H9 (cell line): Measurements from ENCODE around the gene DOCK9. TPM values are rescaled to one million over a fixed set of nuclear protein-coding genes. Genes with fewer than 3 reads are reported as not detected.

Experiments used
- DNase-seq: peaks from one replicate; pipeline ENCODE4 v3.0.0-alpha.2; 2017
- H2AFZ ChIP-seq: one replicate; pipeline ENCODE4 v1.6.1; 2013; ENCODE audit warnings: mild to moderate bottlenecking, low read length, control low read depth, moderate library complexity
- H2AK5ac ChIP-seq: 2 replicates; pipeline ENCODE4 v1.6.1; 2013; ENCODE audit warnings: low read length, control low read depth, mixed read lengths; ENCODE audit not compliant: insufficient read length
- H2BK120ac ChIP-seq: one replicate; pipeline ENCODE4 v1.6.1; 2013; ENCODE audit warnings: low read depth, mild to moderate bottlenecking, low read length, control low read depth, inconsistent platforms; ENCODE audit not compliant: poor library complexity, severe bottlenecking
- H2BK12ac ChIP-seq: 2 replicates; pipeline ENCODE4 v1.6.1; 2013; ENCODE audit warnings: low read length, control low read depth, mixed read lengths, low read depth; ENCODE audit not compliant: insufficient read length
- H2BK15ac ChIP-seq: 2 replicates; pipeline ENCODE4 v1.6.1; 2013; ENCODE audit warnings: low read depth, low read length, control low read depth
- H2BK20ac ChIP-seq: one replicate; pipeline ENCODE4 v1.6.1; 2013; ENCODE audit warnings: low read depth, mild to moderate bottlenecking, low read length, control low read depth, inconsistent platforms; ENCODE audit not compliant: poor library complexity, severe bottlenecking
- H2BK5ac ChIP-seq: 2 replicates; pipeline ENCODE4 v1.6.1; 2013; ENCODE audit warnings: low read length, control low read depth, mixed read lengths; ENCODE audit not compliant: insufficient read length
- H3K14ac ChIP-seq: 2 replicates; pipeline ENCODE4 v1.6.1; 2013; ENCODE audit warnings: low read length, control low read depth; ENCODE audit not compliant: insufficient read depth
- H3K18ac ChIP-seq: 2 replicates; pipeline ENCODE4 v1.6.1; 2013; ENCODE audit warnings: low read depth, mild to moderate bottlenecking, mixed read lengths, low read length, control low read depth; ENCODE audit not compliant: insufficient read length
- H3K23ac ChIP-seq: 2 replicates; pipeline ENCODE4 v1.6.1; 2013; ENCODE audit warnings: low read length, control low read depth, mixed read lengths, low read depth; ENCODE audit not compliant: insufficient read length
- H3K23me2 ChIP-seq: 2 replicates; pipeline ENCODE4 v1.6.1; 2013; ENCODE audit warnings: low read depth, mild to moderate bottlenecking, mixed read lengths, low read length, control low read depth; ENCODE audit not compliant: insufficient read length, poor library complexity, severe bottlenecking
- H3K27ac ChIP-seq: 2 replicates; pipeline ENCODE4 v1.5.1; 2013; ENCODE audit warnings: low read length, control low read depth, mixed read lengths, low read depth; ENCODE audit not compliant: insufficient read length
- H3K27me3 ChIP-seq: 2 replicates; pipeline ENCODE4 v1.6.1; 2013; ENCODE audit warnings: low read length, control low read depth, inconsistent platforms; ENCODE audit not compliant: insufficient read depth
- H3K4ac ChIP-seq: 2 replicates; pipeline ENCODE4 v1.6.1; 2013; ENCODE audit warnings: low read depth, mild to moderate bottlenecking, control low read depth, inconsistent platforms, low read length, moderate library complexity
- H3K4me1 ChIP-seq: 2 replicates; pipeline ENCODE4 v1.6.1; 2013; ENCODE audit warnings: low read length, control low read depth, inconsistent platforms; ENCODE audit not compliant: insufficient read depth
- H3K4me2 ChIP-seq: 2 replicates; pipeline ENCODE4 v1.6.1; 2013; ENCODE audit warnings: low read length, control low read depth, mixed read lengths; ENCODE audit not compliant: insufficient read length, insufficient read depth
- H3K56ac ChIP-seq: 2 replicates; pipeline ENCODE4 v1.6.1; 2013; ENCODE audit warnings: low read depth, mild to moderate bottlenecking, mixed read lengths, low read length, control low read depth; ENCODE audit not compliant: insufficient read length
- H3K79me1 ChIP-seq: 2 replicates; pipeline ENCODE4 v1.6.1; 2013; ENCODE audit warnings: low read depth, mild to moderate bottlenecking, moderate library complexity, low read length, control low read depth, inconsistent platforms; ENCODE audit not compliant: insufficient read depth, poor library complexity, severe bottlenecking
- H3K79me2 ChIP-seq: 2 replicates; pipeline ENCODE4 v1.6.1; 2013; ENCODE audit warnings: low read length, control low read depth, inconsistent platforms; ENCODE audit not compliant: insufficient read depth
- H3K9ac ChIP-seq: 2 replicates; pipeline ENCODE4 v1.6.1; 2013; ENCODE audit warnings: low read length, control low read depth, mixed read lengths; ENCODE audit not compliant: insufficient read length; ENCODE audit errors: extremely low read depth
- H3K9me3 ChIP-seq: one replicate; pipeline ENCODE4 v1.6.1; 2013; ENCODE audit warnings: low read depth, low read length, inconsistent platforms; ENCODE audit not compliant: control insufficient read depth
- H3T11ph ChIP-seq: one replicate; pipeline ENCODE4 v1.6.1; 2013; ENCODE audit warnings: mild to moderate bottlenecking, low read length, control low read depth, inconsistent platforms
- H4K20me1 ChIP-seq: one replicate; pipeline ENCODE4 v1.6.1; 2013; ENCODE audit not compliant: control insufficient read depth, insufficient read length, insufficient read depth
- H4K5ac ChIP-seq: 2 replicates; pipeline ENCODE4 v1.6.1; 2013; ENCODE audit warnings: low read depth, mild to moderate bottlenecking, mixed read lengths, low read length, control low read depth; ENCODE audit not compliant: insufficient read length
- H4K8ac ChIP-seq: replicated peaks from 2 replicates; pipeline ENCODE4 v1.6.1; 2013; ENCODE audit warnings: low read length, control low read depth, mixed read lengths, low read depth; ENCODE audit not compliant: insufficient read length
- H4K91ac ChIP-seq: 2 replicates; pipeline ENCODE4 v1.6.1; 2013; ENCODE audit warnings: low read depth, mild to moderate bottlenecking, moderate library complexity, mixed read lengths, low read length, control low read depth; ENCODE audit not compliant: insufficient read length
- H3K27ac Mint-ChIP-seq, 3 experiments: 2 replicates in 2 of 3; 3 replicates in 1 of 3; pipeline ENCODE4 v1.8.0; 2020 to 2021; ENCODE audit warnings: mixed read lengths in 3 of 3, mild to moderate bottlenecking in 1 of 3, moderate library complexity in 1 of 3
- H3K27me3 Mint-ChIP-seq: 2 replicates; pipeline ENCODE4 v1.8.0; 2021; ENCODE audit warnings: low read depth, mild to moderate bottlenecking, moderate library complexity, mixed read lengths
- H3K36me3 Mint-ChIP-seq, 3 experiments: 2 replicates in 2 of 3; 3 replicates in 1 of 3; pipeline ENCODE4 v1.8.0; 2020 to 2021; ENCODE audit warnings: low read depth in 3 of 3, mixed read lengths in 3 of 3; ENCODE audit not compliant: insufficient read depth in 1 of 3
- H3K4me1 Mint-ChIP-seq, 2 experiments: 2 replicates each; pipeline ENCODE4 v1.8.0; 2020; ENCODE audit warnings: mixed read lengths in 2 of 2
- H3K4me3 Mint-ChIP-seq, 2 experiments: 2 replicates in 1 of 2; 3 replicates in 1 of 2; pipeline ENCODE4 v1.8.0; 2020 to 2021; ENCODE audit warnings: mild to moderate bottlenecking in 2 of 2, mixed read lengths in 2 of 2, moderate library complexity in 1 of 2
- H3K9me3 Mint-ChIP-seq, 2 experiments: 2 replicates in 1 of 2; 3 replicates in 1 of 2; pipeline ENCODE4 v1.8.0; 2020; ENCODE audit warnings: mild to moderate bottlenecking in 2 of 2, mixed read lengths in 2 of 2, moderate library complexity in 1 of 2
- CTCF ChIP-seq: fragments of 200-600 bp; sonication (generic); conservative IDR thresholded peaks from 3 replicates; pipeline ENCODE4 v1.8.0; 2021; ENCODE audit warnings: antibody characterized with exemption, mild to moderate bottlenecking
- WGBS: extraction: QIAGEN DNeasy Blood & Tissue Kit; methylation state at CpG from one replicate; pipeline ENCODE4 v1.1.7; 2013; ENCODE audit warnings: missing lambda C conversion rate, low lambda C conversion rate, mixed read lengths; ENCODE audit not compliant: insufficient read length; ENCODE audit errors: extremely low coverage; 5-methylcytosine and 5-hydroxymethylcytosine counted together
- total RNA-seq: library from RNA; stranded (reverse); gene quantifications from 2 replicates; pipeline ENCODE4 v1.2.1, GENCODE V29; 2021

DOCK9 gene
- total RNA-seq, 1 experiment from 2014 or later, result 23.0 TPM

- no peak overlapping the region for H2BK12ac ChIP-seq
- no peaks in the 10 kb centered on the region for H3K79me2 ChIP-seq
- no peak for DNase-seq
- WGBS, result no CpG with 5 or more reads among the region's 3 CpGs
- H2BK20ac ChIP-seq, result no peak overlapping the region
- H3K9me3 Mint-ChIP-seq, result peaks cover 14 to 23% of the 10 kb centered on the region in 2 experiments
- peaks cover 11 to 12% of the 10 kb centered on the region in 2 experiments for H3K4me1 Mint-ChIP-seq
- H3K14ac ChIP-seq, result no peak overlapping the region
- no peak overlapping the region for H3K4me2 ChIP-seq
- no peak overlapping the region for H3K9ac ChIP-seq
- H4K20me1 ChIP-seq, result no peaks in the 10 kb centered on the region
- no peak overlapping the region for H2AFZ ChIP-seq
- no peak overlapping the region for H3T11ph ChIP-seq
- H3K27ac Mint-ChIP-seq, result no peak overlapping the region
- no peak for TF ChIP-seq CTCF
- peaks cover 3% of the 10 kb centered on the region; the same call in 1 of the 2 replicates for H3K4me1 ChIP-seq
- no peak overlapping the region for H2BK5ac ChIP-seq
- H2BK15ac ChIP-seq, result no peak overlapping the region
- H3K27me3 Mint-ChIP-seq, result peaks cover 49% of the 10 kb centered on the region
- peaks cover 4% of the 10 kb centered on the region; the same call in 1 of the 2 replicates for H3K27me3 ChIP-seq
- H4K8ac ChIP-seq, result no peak overlapping the region
- no peak overlapping the region for H3K23ac ChIP-seq
- H4K5ac ChIP-seq, result no peak overlapping the region
- no peaks in the 10 kb centered on the region for H3K9me3 ChIP-seq
- no peak overlapping the region for H2AK5ac ChIP-seq
- H2BK120ac ChIP-seq, result no peak overlapping the region
- H3K4me3 Mint-ChIP-seq, result no peak overlapping the region
- no peak overlapping the region for H3K27ac ChIP-seq
- H3K36me3 Mint-ChIP-seq, result peaks cover 6 to 8% (median 6%) of the 10 kb centered on the region in 3 experiments; a peak in 6 of 7 replicates
- no peak overlapping the region for H4K91ac ChIP-seq
- H3K23me2 ChIP-seq, result peaks cover 8% of the 10 kb centered on the region
- H3K18ac ChIP-seq, result no peak overlapping the region
- H3K4ac ChIP-seq, result no peak overlapping the region
- no peaks in the 10 kb centered on the region for H3K79me1 ChIP-seq
- H3K56ac ChIP-seq, result no peak overlapping the region
These were observed 228.4 kb downstream of the DOCK9 start for GRCh38 chr13:98749501-98749900.
